Caco-2 (cell line): ENCODE data around the gene GPSM3. TPM values are rescaled to one million over a fixed set of nuclear protein-coding genes. Genes with fewer than 3 reads are reported as not detected.
"Not testable (repeated sequence)": the region's sequence is repeated elsewhere in the genome, so short reads cannot be mapped to it uniquely, and the experiment has no call there.

ENCODE experiments used
- BruUV-seq: library from RNA; stranded (reverse); fragments of 400-500 nt; replicated peaks from 2 replicates; lab custom pipeline; 2021; lab: Mats Ljungman, UMichigan
- CTCF ChIA-PET: fragments of 300-600 bp; sonication (Branson Sonifier 250); formaldehyde crosslinking; loops from one replicate; lab custom pipeline; 2022; ENCODE audit warnings: antibody characterized with exemption; lab: Charles Lee
- POLR2A ChIA-PET: fragments of 300-600 bp; sonication (Branson Sonifier 250); formaldehyde crosslinking; loops from one replicate; lab custom pipeline; 2022; ENCODE audit warnings: antibody characterized with exemption; lab: Charles Lee
- DNase-seq, 2 experiments: peaks; one replicate each; pipeline versions ENCODE4 v3.0.0 to v3.0.0-alpha.2; 2020 to 2022
- H3K27me3 ChIP-seq: replicated peaks from 2 replicates; pipeline ENCODE4 v1.6.0; 2011; ENCODE audit warnings: low read length; ENCODE audit not compliant: control insufficient read depth, insufficient read depth
- H3K36me3 ChIP-seq: 2 replicates; pipeline ENCODE4 v1.5.1; 2011; ENCODE audit warnings: low read length; ENCODE audit not compliant: control insufficient read depth, insufficient read depth
- H3K4me1 ChIP-seq: fragments of 250-450 bp; sonication (Bioruptor Pico); 2 replicates; pipeline ENCODE4 v1.5.1; 2020; ENCODE audit warnings: mild to moderate bottlenecking
- H3K4me3 ChIP-seq: 2 replicates; pipeline ENCODE4 v1.5.1; 2011; ENCODE audit warnings: low read depth, mild to moderate bottlenecking, control low read depth, low read length
- H3K9me3 ChIP-seq: fragments of 250-450 bp; sonication (Bioruptor Pico); 2 replicates; pipeline ENCODE4 v1.5.1; 2020; ENCODE audit warnings: mild to moderate bottlenecking, moderate library complexity
- H3K27ac Mint-ChIP-seq: one replicate; pipeline ENCODE4 v1.8.0; 2022; ENCODE audit warnings: mixed read lengths; ENCODE audit not compliant: unreplicated experiment
- H3K27me3 Mint-ChIP-seq: one replicate; pipeline ENCODE4 v1.8.0; 2022; ENCODE audit warnings: mixed read lengths; ENCODE audit not compliant: insufficient read depth, unreplicated experiment
- H3K36me3 Mint-ChIP-seq: one replicate; pipeline ENCODE4 v1.8.0; 2022; ENCODE audit warnings: mild to moderate bottlenecking, mixed read lengths; ENCODE audit not compliant: insufficient read depth, unreplicated experiment
- H3K4me1 Mint-ChIP-seq: one replicate; pipeline ENCODE4 v1.8.0; 2022; ENCODE audit warnings: low read depth, mixed read lengths; ENCODE audit not compliant: unreplicated experiment
- H3K4me3 Mint-ChIP-seq: one replicate; pipeline ENCODE4 v1.8.0; 2022; ENCODE audit warnings: mild to moderate bottlenecking, moderate library complexity, mixed read lengths; ENCODE audit not compliant: unreplicated experiment
- H3K9me3 Mint-ChIP-seq: one replicate; pipeline ENCODE4 v1.8.0; 2022; ENCODE audit warnings: mixed read lengths; ENCODE audit not compliant: unreplicated experiment
- intact Hi-C: fragments of 100-400 bp; cut with micrococcal nuclease; formaldehyde crosslinking; loops from one replicate; pipeline ENCODE4 v1.10.0; 2022; ENCODE audit not compliant: unreplicated experiment
- total RNA-seq: library from RNA; stranded (reverse); gene quantifications from 2 replicates; pipeline ENCODE4 v1.2.3, GENCODE V29; 2022
- TF ChIP-seq, protein P1 (sequence below), 2 experiments: fragments of 200-600 bp in 1 of 2; IDR thresholded peaks; 1 replicate in 1 of 2; 2 replicates in 1 of 2; pipeline versions ENCODE4 v1.5.1 to v1.8.0; 2011 to 2022; ENCODE audit warnings: antibody characterized with exemption in 1 of 2, control low read depth in 1 of 2, inconsistent platforms in 1 of 2, low read depth in 1 of 2, low read length in 1 of 2, mild to moderate bottlenecking in 1 of 2, moderate library complexity in 1 of 2; ENCODE audit not compliant: insufficient read depth in 1 of 2, severe bottlenecking in 1 of 2, unreplicated experiment in 1 of 2

The GPSM3 gene
- total RNA-seq, 1 experiment from 2014 or later: 0.41 TPM

DNA sequence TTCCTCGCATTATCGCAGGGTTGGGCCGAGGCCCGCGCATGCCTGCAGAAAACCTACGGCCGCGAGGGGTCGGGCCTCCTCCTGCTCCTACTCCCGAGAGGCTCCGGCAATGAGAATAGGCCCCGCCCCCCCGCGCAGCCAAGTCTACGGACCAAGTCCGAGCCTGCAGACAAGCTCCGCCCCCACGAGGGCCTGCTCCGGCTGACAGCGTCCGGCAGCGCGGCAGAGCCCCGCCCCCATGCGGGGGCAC lies 3.1 kb upstream of the GPSM3 start:
- DNase-seq: peak; percentile 100
- Mint-ChIP-seq H3K27me3 (no peaks in the 10 kb centered on the region), H3K4me1 (peaks cover 16% of the 10 kb centered on the region), H3K4me3 (peak overlapping the region; percentile 94), H3K36me3 (peaks cover 16% of the 10 kb centered on the region), H3K9me3 (no peaks in the 10 kb centered on the region), H3K27ac (peak overlapping the region; percentile 99)
- peaks cover 15% of the 10 kb centered on the region for H3K4me1 ChIP-seq
- peak overlapping the region; percentile 95 for H3K4me3 ChIP-seq
- ChIA-PET CTCF (interaction anchor here (0.5 to 1.7 kb wide), 24 partner anchors 11 to 789 kb away, joined by 3 to 24 read pairs (median 4); partner anchors contain the start of genes ATF6B, FKBPL, PRRT1 and RNF5), POLR2A (interaction anchor here (0.5 to 1.5 kb wide), 14 partner anchors 9 to 1004 kb away, joined by 3 to 29 read pairs (median 6); partner anchors contain the start of genes AGPAT1, ATF6B, FKBPL and NEU1)
- intact Hi-C loops: loop anchor here (1.0 to 10.0 kb wide), 4 partner anchors 18 to 769 kb away; partner anchors contain the start of genes BRD2 and PPT2
- TF ChIP-seq, protein P1, sequence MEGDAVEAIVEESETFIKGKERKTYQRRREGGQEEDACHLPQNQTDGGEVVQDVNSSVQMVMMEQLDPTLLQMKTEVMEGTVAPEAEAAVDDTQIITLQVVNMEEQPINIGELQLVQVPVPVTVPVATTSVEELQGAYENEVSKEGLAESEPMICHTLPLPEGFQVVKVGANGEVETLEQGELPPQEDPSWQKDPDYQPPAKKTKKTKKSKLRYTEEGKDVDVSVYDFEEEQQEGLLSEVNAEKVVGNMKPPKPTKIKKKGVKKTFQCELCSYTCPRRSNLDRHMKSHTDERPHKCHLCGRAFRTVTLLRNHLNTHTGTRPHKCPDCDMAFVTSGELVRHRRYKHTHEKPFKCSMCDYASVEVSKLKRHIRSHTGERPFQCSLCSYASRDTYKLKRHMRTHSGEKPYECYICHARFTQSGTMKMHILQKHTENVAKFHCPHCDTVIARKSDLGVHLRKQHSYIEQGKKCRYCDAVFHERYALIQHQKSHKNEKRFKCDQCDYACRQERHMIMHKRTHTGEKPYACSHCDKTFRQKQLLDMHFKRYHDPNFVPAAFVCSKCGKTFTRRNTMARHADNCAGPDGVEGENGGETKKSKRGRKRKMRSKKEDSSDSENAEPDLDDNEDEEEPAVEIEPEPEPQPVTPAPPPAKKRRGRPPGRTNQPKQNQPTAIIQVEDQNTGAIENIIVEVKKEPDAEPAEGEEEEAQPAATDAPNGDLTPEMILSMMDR (IDR thresholded peaks at IDR 0.05; ENCODE audit: insufficient read depth in 1 of 2, low read depth in 1 of 2, low read length in 1 of 2, severe bottlenecking in 1 of 2, unreplicated experiment in 1 of 2): peak; percentile 17 to 70
- H3K36me3 ChIP-seq: no peaks in the 10 kb centered on the region
- H3K9me3 ChIP-seq: no peaks in the 10 kb centered on the region
- no TSS peak for BruUV-seq
- H3K27me3 ChIP-seq: no peaks in the 10 kb centered on the region

DNA sequence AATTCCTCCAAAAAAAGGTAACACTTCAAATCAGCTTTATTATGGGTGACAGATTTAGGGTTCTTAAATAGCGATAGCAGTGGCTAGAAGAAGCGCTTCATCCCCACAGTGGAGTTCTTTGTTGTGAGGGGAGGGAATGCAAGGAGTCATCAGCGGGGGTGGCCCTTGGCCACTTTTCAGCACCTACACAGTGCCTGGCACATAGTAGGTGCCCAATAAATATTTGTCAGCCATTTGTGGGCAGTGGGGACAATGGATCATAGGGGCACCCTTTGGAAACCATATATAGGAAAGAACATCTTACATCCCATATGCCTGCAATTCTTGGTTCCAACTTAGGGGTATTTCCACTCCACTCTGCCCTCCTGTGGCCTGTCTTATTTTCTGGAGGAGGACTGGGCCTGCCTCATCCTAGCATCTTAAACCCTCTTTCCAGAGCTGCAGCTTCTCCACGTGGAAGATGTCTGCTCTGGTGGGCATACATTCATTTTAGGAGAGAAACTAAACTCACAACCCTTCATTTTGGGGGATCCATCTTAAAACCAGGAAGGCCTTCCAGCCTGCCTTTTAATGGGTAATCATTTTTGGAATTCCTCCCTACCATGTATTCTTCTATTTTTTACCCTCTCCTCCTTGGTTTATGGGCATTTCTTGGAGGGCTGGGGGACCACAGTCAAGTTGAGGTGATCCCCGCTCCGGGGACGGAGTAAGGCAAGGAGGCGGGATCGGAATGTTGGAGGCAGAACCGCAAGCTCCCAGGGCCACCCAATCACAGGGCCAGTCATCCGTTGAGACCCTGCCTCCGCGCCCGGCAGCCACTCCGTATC lies 2.6 kb upstream of the GPSM3 start:
- H3K27me3 Mint-ChIP-seq: no peaks in the 10 kb centered on the region
- Histone ChIP-seq H3K27me3 (no peaks in the 10 kb centered on the region), H3K4me3 (peak overlapping the region; percentile 43), H3K9me3 (no peaks in the 10 kb centered on the region), H3K4me1 (peaks cover 15% of the 10 kb centered on the region), H3K36me3 (no peaks in the 10 kb centered on the region)
- TSS peak; percentile 99 for BruUV-seq
- H3K4me3 Mint-ChIP-seq: peak overlapping the region; percentile 94
- POLR2A ChIA-PET: interaction anchor here (0.5 to 1.5 kb wide), 14 partner anchors 8 to 1005 kb away, joined by 3 to 29 read pairs (median 6); partner anchors contain the start of genes AGPAT1, ATF6B, FKBPL and NEU1
- H3K36me3 Mint-ChIP-seq: peaks cover 16% of the 10 kb centered on the region
- peak overlapping the region; percentile 99 for H3K27ac Mint-ChIP-seq
- CTCF ChIA-PET: interaction anchor here (0.5 to 1.7 kb wide), 22 partner anchors 11 to 777 kb away, joined by 3 to 24 read pairs (median 4); partner anchors contain the start of genes ATF6B, FKBPL, PRRT1 and RNF5
- TF ChIP-seq, protein P1 (IDR thresholded peaks at IDR 0.05; ENCODE audit: insufficient read depth in 1 of 2, low read depth in 1 of 2, low read length in 1 of 2, severe bottlenecking in 1 of 2, unreplicated experiment in 1 of 2): peak; percentile 39 to 46
- H3K9me3 Mint-ChIP-seq: no peaks in the 10 kb centered on the region
- peak; percentile 45 to 52 for DNase-seq
- intact Hi-C loops: loop anchor here (1.0 to 10.0 kb wide), 4 partner anchors 18 to 770 kb away; partner anchors contain the start of genes BRD2 and PPT2
- peaks cover 16% of the 10 kb centered on the region for H3K4me1 Mint-ChIP-seq

DNA sequence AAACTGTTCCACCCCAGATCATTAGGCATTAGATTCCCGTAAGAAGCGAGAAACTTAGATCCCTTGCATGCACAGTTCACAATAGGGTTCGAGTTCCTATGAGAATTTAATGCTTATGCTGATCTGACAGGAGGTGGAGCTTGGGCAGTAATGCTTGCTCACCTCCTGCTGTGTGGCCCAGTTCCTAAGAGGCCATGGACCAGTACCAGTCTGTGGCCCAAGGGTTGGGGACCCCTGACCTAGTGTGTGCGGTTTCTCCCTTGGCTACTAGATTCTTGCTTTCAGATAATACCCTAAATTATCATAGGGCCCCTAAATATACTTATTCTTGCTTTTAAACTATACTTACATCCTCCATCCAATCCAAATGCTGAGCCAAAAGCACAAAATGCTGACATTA lies 1.9 kb upstream of the GPSM3 start:
- ChIA-PET CTCF (no interaction called here), POLR2A (no interaction called here)
- Histone ChIP-seq H3K4me1 (peaks cover 15% of the 10 kb centered on the region), H3K9me3 (no peaks in the 10 kb centered on the region), H3K4me3 (no peak overlapping the region), H3K36me3 (no peaks in the 10 kb centered on the region), H3K27me3 (no peaks in the 10 kb centered on the region)
- peaks cover 16% of the 10 kb centered on the region for H3K4me1 Mint-ChIP-seq
- peaks cover 19% of the 10 kb centered on the region for H3K36me3 Mint-ChIP-seq
- no peak for DNase-seq
- H3K4me3 Mint-ChIP-seq: peak overlapping the region; percentile 94
- no peaks in the 10 kb centered on the region for H3K27me3 Mint-ChIP-seq
- TF ChIP-seq, protein P1 (IDR thresholded peaks at IDR 0.05; ENCODE audit: insufficient read depth in 1 of 2, low read depth in 1 of 2, low read length in 1 of 2, severe bottlenecking in 1 of 2, unreplicated experiment in 1 of 2): no peak
- no TSS peak for BruUV-seq
- no peaks in the 10 kb centered on the region for H3K9me3 Mint-ChIP-seq
- intact Hi-C loops: loop anchor here (2.0 to 10.0 kb wide), 2 partner anchors 76 to 770 kb away; partner anchors contain the start of gene BRD2
- H3K27ac Mint-ChIP-seq: peak overlapping the region; percentile 99

DNA sequence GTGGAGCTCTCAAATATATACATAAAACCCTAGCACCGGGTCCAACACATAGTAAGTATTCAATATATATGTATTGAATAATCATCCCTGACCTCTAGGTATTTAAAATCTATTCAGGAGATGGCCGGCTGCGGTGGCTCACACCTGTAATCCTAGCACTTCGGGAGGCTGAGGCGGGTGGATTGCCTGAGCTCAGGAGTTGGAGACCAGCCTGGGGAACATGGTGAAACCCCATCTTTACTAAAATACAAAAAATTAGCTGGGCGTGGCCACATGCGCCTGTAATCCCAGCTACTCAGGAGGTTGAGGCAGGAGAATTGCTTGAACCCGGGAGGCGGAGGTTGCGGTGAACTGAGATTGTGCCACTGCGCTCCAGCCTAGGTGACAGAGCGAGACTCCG lies 653 bp upstream of the GPSM3 start:
- Mint-ChIP-seq H3K4me1 (peaks cover 27% of the 10 kb centered on the region), H3K36me3 (peaks cover 18% of the 10 kb centered on the region)
- H3K4me3 ChIP-seq, H3K9me3 ChIP-seq, H3K36me3 ChIP-seq, H3K27ac Mint-ChIP-seq, BruUV-seq, DNase-seq, H3K9me3 Mint-ChIP-seq, H3K4me3 Mint-ChIP-seq, POLR2A ChIA-PET, H3K27me3 ChIP-seq, H3K27me3 Mint-ChIP-seq: not testable (repeated sequence)
- H3K4me1 ChIP-seq: peaks cover 27% of the 10 kb centered on the region
- intact Hi-C loops: loop anchor here (10.0 kb wide), 1 partner anchor 772 kb away; the partner anchor contains the start of gene BRD2
- CTCF ChIA-PET: interaction anchor here (1.4 kb wide), 1 partner anchor 16 kb away, joined by 3 read pairs; no protein-coding TSS in a partner anchor
